Activated CD8-positive, alpha-beta T cell treated with anti-CD3 and anti-CD28 coated beads, Interleukin-2, amount 10 ng/mL, durations not matched to agents 7 days and 5 days (primary cell): Measurements from ENCODE around the gene DENND11. TPM values are rescaled to one million over a fixed set of nuclear protein-coding genes. Genes with fewer than 3 reads are reported as not detected.

Experiments
- ATAC-seq: fragments of 150-1000 bp; cut with Tn5 transposase; one replicate; pipeline ENCODE4 v1.10.0; 2021; ENCODE audit warnings: moderate library complexity
- CTCF ChIA-PET: fragments of 350-600 bp; sonication (Branson Sonifier 250); formaldehyde crosslinking; loops from one replicate; lab custom pipeline; 2021; ENCODE audit warnings: antibody characterized with exemption; lab: Charles Lee
- POLR2A ChIA-PET: fragments of 350-600 bp; sonication (Branson Sonifier 250); formaldehyde crosslinking; loops from one replicate; lab custom pipeline; 2021; ENCODE audit warnings: antibody characterized with exemption; lab: Charles Lee
- DNase-seq: peaks from one replicate; pipeline ENCODE4 v3.0.0-alpha.2; 2020
- H3K27ac Mint-ChIP-seq: one replicate; pipeline ENCODE4 v1.8.0; 2021; ENCODE audit warnings: mild to moderate bottlenecking, mixed read lengths
- H3K27me3 Mint-ChIP-seq: one replicate; pipeline ENCODE4 v1.8.0; 2021; ENCODE audit warnings: low read depth, mixed read lengths
- H3K36me3 Mint-ChIP-seq: one replicate; pipeline ENCODE4 v1.8.0; 2021; ENCODE audit warnings: low read depth, mixed read lengths
- H3K4me1 Mint-ChIP-seq: one replicate; pipeline ENCODE4 v1.8.0; 2021; ENCODE audit warnings: low read depth, mixed read lengths
- H3K4me3 Mint-ChIP-seq: one replicate; pipeline ENCODE4 v1.8.0; 2021; ENCODE audit warnings: mild to moderate bottlenecking, mixed read lengths
- H3K9me3 Mint-ChIP-seq: one replicate; pipeline ENCODE4 v1.8.0; 2022; ENCODE audit warnings: mixed read lengths; ENCODE audit not compliant: insufficient read depth
- total RNA-seq, 2 experiments: library from RNA; stranded (reverse); gene quantifications; one replicate each; pipeline ENCODE4 v1.2.3, GENCODE V29; 2021

The DENND11 gene
- total RNA-seq, 2 experiments from 2014 or later = 22.9 to 23.3 TPM

DNA sequence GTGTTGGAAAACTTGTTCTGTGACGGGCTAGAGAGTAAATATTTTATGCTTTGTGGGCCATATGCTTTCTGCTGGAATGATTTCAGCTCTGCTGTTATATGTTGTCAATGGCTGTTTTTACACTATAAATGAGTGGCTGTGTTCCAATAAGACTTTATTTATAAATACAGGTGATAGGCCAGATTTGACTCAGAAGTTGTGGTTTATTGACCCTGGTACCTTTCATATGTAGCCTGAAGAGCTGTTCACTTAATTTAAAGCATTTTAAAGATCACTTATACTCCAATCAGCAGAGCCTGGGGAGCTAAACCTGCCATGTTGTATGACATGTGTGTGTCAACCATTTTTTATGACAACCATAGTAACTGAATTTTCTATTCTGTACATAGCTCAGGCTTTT, 27.1 kb upstream of the DENND11 start:
- Mint-ChIP-seq H3K4me3 (no peak overlapping the region), H3K9me3 (no peaks in the 10 kb centered on the region), H3K36me3 (no peaks in the 10 kb centered on the region), H3K4me1 (no peaks in the 10 kb centered on the region), H3K27me3 (no peaks in the 10 kb centered on the region), H3K27ac (no peak overlapping the region)
- CTCF ChIA-PET = interaction anchor here (5.2 kb wide), 1 partner anchor 9 kb away, joined by 25 read pairs; the partner anchor contains the start of gene SSBP1
- ATAC-seq (no peak), DNase-seq (no peak)
- POLR2A ChIA-PET = interaction anchor here (1.2 kb wide), 1 partner anchor 9 kb away, joined by 3 read pairs; the partner anchor contains the start of gene SSBP1

DNA sequence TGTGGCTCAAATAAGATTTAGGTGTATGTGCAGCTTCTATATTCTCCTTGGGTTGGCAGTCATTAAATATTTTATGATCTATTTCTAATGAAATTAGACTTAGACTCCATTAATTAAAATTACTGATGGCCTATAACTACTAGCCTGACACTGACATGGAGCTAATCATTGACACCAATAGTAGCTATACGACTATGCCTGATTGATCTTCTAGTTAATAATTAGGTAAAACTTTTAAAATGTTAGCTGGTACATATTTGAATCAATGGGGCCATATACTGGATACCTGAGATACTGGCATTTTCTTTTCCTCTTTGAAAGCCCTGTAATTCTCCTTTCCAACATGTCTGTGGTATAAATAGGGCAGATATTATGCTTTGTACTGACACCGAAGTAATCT, 20.6 kb upstream of the DENND11 start:
- H3K9me3 Mint-ChIP-seq = no peaks in the 10 kb centered on the region
- no peak overlapping the region for H3K27ac Mint-ChIP-seq
- DNase-seq = no peak
- ATAC-seq = no peak
- peaks cover 3% of the 10 kb centered on the region for H3K4me1 Mint-ChIP-seq
- no peaks in the 10 kb centered on the region for H3K36me3 Mint-ChIP-seq
- no peaks in the 10 kb centered on the region for H3K27me3 Mint-ChIP-seq
- no peak overlapping the region for H3K4me3 Mint-ChIP-seq
- ChIA-PET CTCF (interaction anchor here (1.0 to 1.9 kb wide), 3 partner anchors 16 to 68 kb away, joined by 3 to 7 read pairs (median 7); partner anchors contain the start of gene SSBP1), POLR2A (interaction anchor here (0.6 to 2.0 kb wide), 2 partner anchors 15 to 73 kb away, joined by 4 to 7 read pairs; partner anchors contain the start of gene SSBP1)

DNA sequence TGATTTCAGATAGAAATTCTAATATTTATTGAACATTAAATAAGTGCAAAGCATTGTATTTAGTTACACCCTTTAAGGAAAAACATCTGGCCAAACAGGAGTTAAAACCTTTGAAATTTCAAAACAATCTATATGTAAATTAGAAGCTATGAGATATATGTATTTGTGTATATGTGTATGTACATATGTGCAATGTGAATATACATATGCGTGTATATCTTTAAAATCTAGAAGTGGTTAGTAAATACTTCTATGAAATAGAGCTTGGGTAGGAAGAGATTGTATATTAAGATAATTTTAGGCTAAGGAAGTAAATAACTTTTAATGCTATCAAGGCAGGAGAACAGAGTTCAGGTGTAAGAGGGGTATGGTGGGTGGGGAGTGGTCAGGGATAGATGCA, 15.5 kb upstream of the DENND11 start:
- H3K27me3 Mint-ChIP-seq = no peaks in the 10 kb centered on the region
- H3K9me3 Mint-ChIP-seq = no peaks in the 10 kb centered on the region
- DNase-seq (no peak), ATAC-seq (no peak)
- ChIA-PET POLR2A (no interaction called here), CTCF (interaction anchor here (1.4 kb wide), 1 partner anchor 8 kb away, joined by 4 read pairs; no protein-coding TSS in a partner anchor)
- H3K4me3 Mint-ChIP-seq = no peak overlapping the region
- no peaks in the 10 kb centered on the region for H3K36me3 Mint-ChIP-seq
- H3K4me1 Mint-ChIP-seq = peaks cover 3% of the 10 kb centered on the region
- no peak overlapping the region for H3K27ac Mint-ChIP-seq

DNA sequence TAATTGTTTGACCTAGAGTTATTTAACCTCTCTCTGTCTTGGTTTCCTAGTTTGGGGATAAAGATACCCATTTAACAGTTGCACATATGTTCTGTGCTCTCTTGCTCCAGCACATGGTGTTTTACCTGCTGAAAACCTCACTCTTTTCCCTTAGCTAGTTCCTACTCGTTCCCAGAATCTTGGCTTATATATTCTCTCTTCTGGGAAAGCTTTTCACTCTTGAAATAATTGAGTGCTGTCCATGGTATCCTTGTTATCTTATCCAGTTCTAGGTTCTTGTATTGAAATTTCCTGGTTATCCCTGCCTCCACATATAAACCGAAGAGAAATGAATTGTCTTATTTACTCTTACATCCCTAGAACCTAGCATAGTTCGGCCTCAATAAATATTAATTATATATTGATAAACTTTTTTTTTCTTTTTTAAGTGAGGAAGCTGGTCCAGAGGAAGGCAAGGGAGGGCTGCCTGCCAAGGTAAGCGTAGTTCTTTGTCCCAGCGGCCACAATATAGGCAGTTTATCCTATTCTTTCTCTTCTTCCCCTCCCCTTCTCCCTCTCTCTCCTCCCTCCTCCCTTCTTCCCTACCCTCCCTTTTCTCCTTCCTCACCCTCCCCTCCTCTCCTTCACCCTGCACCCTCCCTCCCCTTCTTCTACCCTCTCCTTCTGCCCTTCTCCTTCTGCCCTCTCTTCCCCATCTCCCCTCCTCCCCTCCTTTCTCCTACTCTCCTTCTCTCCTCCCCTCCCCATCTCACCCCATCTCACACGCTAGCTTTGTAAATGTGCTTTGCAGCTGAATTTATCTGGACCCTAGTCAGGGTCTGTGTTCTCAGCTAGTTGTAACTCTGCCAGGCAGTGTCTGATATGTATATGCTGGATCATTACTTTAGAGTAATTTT, 14.1 kb upstream of the DENND11 start:
- ChIA-PET POLR2A (interaction anchor here (0.6 kb wide), 1 partner anchor 15 kb away, joined by 3 read pairs; no protein-coding TSS in a partner anchor), CTCF (interaction anchor here (0.7 to 1.4 kb wide), 4 partner anchors 18 to 260 kb away, joined by 3 to 4 read pairs (median 3); partner anchors contain the start of gene SSBP1)
- Mint-ChIP-seq H3K27ac (no peak overlapping the region), H3K36me3 (no peaks in the 10 kb centered on the region), H3K27me3 (no peaks in the 10 kb centered on the region), H3K9me3 (no peaks in the 10 kb centered on the region), H3K4me3 (no peak overlapping the region), H3K4me1 (peaks cover 10% of the 10 kb centered on the region)
- DNase-seq (no peak), ATAC-seq (no peak)

DNA sequence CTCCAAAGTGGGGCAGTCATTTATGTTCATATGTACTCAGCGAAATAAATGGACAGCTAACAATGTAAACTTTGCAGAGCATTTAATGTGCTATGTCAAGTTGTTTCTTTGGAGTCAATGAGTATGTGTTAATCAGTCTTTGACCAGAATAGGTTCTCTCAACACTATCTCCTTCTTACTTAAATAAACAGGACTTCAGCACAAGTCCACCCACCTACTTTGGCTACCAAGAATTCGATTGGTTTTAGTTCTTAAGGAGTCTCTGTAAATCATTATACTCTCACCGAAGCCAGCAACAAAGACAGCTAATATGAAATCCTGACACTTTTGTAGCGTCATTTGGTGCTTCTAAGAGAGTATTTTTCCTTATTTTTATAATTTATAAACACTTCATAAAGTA, 13.1 kb upstream of the DENND11 start:
- Mint-ChIP-seq H3K9me3 (no peaks in the 10 kb centered on the region), H3K4me1 (peaks cover 10% of the 10 kb centered on the region), H3K27ac (no peak overlapping the region), H3K27me3 (no peaks in the 10 kb centered on the region), H3K36me3 (no peaks in the 10 kb centered on the region), H3K4me3 (no peak overlapping the region)
- POLR2A ChIA-PET = no interaction called here
- ATAC-seq (no peak), DNase-seq (no peak)
- CTCF ChIA-PET = interaction anchor here (1.2 kb wide), 1 partner anchor 19 kb away, joined by 3 read pairs; no protein-coding TSS in a partner anchor

DNA sequence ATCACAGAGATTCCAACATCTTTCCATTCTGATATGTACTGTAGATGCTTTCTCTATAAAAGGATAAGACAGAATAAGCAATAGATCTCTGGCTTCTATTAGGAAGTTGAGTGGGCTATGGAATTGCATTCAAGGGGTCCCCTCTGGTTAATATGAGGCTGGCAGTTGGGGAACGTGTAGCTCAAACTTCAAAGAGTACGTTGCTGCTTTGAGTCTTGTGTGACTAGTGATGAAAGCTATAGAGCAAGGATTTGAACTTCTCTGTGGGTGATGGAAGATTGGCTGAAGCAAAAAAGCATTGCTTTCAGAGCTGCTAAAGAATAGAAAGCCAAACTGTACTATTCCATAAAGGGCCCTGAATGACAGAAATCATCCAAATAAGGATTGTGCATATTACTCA, 12.6 kb upstream of the DENND11 start:
- Mint-ChIP-seq H3K27ac (no peak overlapping the region), H3K9me3 (no peaks in the 10 kb centered on the region), H3K4me3 (no peak overlapping the region), H3K27me3 (no peaks in the 10 kb centered on the region), H3K36me3 (no peaks in the 10 kb centered on the region), H3K4me1 (peaks cover 7% of the 10 kb centered on the region)
- CTCF ChIA-PET = interaction anchor here (0.8 to 1.8 kb wide), 4 partner anchors 13 to 60 kb away, joined by 3 to 6 read pairs (median 4); partner anchors contain the start of genes DENND11 and SSBP1
- ATAC-seq = no peak
- POLR2A ChIA-PET = interaction anchor here (1.0 kb wide), 1 partner anchor 13 kb away, joined by 4 read pairs; no protein-coding TSS in a partner anchor
- DNase-seq = no peak

DNA sequence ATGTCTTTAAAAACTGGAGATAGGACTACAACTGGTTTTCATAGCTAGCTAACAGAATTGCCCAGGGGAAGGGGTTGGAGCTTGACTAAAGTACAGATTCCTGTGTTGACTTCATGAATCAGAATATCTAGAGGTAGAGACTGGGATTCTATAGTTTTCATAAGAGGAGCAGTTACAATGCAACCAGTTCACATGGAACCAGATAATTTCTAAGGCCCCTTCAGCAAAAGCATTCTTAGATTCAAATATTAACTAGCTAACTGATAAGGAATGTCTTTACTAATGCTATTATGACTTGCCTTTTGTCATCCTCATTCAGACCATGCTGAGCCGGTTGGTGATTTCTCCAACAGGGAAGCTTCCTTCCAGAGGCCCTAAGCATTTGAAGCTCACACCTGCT, 11.9 kb upstream of the DENND11 start:
- ATAC-seq (no peak), DNase-seq (no peak)
- peaks cover 7% of the 10 kb centered on the region for H3K4me1 Mint-ChIP-seq
- POLR2A ChIA-PET = interaction anchor here (1.0 kb wide), 1 partner anchor 13 kb away, joined by 4 read pairs; no protein-coding TSS in a partner anchor
- H3K27me3 Mint-ChIP-seq = no peaks in the 10 kb centered on the region
- no peaks in the 10 kb centered on the region for H3K9me3 Mint-ChIP-seq
- H3K4me3 Mint-ChIP-seq = no peak overlapping the region
- no peak overlapping the region for H3K27ac Mint-ChIP-seq
- CTCF ChIA-PET = interaction anchor here (0.8 to 1.8 kb wide), 3 partner anchors 12 to 60 kb away, joined by 3 to 6 read pairs (median 6); partner anchors contain the start of genes DENND11 and SSBP1
- no peaks in the 10 kb centered on the region for H3K36me3 Mint-ChIP-seq

DNA sequence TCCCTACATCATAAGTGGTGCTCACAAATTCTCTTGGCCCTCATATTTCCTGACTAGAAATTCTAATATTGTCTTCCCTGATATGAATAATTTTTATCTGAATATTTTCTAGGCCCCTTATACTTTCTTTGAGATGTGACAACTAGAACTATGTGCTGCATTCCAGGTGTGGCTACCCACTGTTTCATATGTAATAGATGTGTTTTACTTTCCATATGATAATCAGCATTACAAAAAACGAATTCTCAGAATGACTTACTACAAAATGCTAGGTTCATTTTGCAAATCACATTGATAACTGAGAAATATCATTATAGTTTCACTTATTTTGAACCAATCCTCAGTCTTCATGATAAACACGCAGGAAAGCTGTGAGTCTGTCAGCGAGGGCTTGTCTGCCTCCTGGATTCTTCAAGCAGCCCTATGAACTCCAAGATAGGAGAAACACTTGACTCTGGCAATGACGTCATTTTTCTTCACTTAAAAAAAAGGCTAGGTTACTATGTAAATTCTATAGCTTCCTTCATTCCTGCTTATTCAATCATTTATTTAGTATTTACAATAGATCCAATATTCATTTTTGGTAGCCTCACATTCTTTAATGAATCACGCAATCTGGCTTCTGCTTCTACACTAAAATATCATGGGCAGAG, 10.8 kb upstream of the DENND11 start:
- DNase-seq (no peak), ATAC-seq (no peak)
- H3K9me3 Mint-ChIP-seq = no peaks in the 10 kb centered on the region
- CTCF ChIA-PET = interaction anchor here (1.8 kb wide), 1 partner anchor 58 kb away, joined by 6 read pairs; no protein-coding TSS in a partner anchor
- POLR2A ChIA-PET = no interaction called here
- peaks cover 7% of the 10 kb centered on the region for H3K4me1 Mint-ChIP-seq
- no peaks in the 10 kb centered on the region for H3K36me3 Mint-ChIP-seq
- H3K27ac Mint-ChIP-seq = no peak overlapping the region
- no peak overlapping the region for H3K4me3 Mint-ChIP-seq
- no peaks in the 10 kb centered on the region for H3K27me3 Mint-ChIP-seq

DNA sequence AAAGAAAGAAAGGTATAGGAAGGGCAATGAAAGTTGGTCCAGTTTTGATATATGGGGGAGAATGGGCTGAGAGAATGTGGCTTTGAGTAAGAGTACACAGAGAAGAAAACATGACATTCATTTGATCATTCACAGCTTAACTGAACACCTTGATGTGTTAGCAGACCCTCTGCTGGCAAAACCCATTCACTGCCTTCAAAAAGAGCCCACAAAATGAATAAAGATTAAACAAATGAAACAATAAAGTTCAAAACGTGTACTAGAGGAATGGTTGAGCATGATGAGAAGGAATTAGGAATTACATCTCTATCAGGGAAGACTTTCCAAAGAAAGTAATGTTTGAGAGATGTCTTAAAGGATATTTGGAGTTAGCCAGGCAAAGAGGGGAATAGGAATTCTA, 8.3 kb upstream of the DENND11 start:
- ChIA-PET CTCF (interaction anchor here (1.7 to 3.4 kb wide), 3 partner anchors 28 to 56 kb away, joined by 4 to 17 read pairs (median 16); partner anchors contain the start of gene SSBP1), POLR2A (no interaction called here)
- Mint-ChIP-seq H3K4me1 (peaks cover 7% of the 10 kb centered on the region), H3K9me3 (no peaks in the 10 kb centered on the region), H3K4me3 (no peak overlapping the region), H3K27me3 (peaks cover 9% of the 10 kb centered on the region), H3K27ac (no peak overlapping the region), H3K36me3 (no peaks in the 10 kb centered on the region)
- ATAC-seq (no peak), DNase-seq (no peak)

DNA sequence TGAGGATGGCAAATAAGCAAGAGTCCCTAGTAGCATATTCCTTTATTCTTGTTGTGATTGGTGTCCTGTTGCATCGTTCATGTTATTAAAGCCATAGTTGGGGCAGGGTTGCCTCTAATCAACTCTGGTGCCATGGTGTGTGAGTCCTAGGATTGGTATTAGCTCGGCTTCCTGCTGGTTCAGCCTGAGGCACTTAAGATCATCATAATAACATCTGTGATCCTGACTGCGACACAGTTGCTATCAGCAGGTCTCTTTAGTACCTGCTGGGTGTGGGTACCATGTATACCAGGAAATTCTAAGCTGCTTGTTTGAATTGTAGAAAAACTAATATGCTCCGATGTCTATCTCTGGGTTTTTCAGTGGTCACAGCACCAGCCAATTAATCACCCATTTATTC, 7.8 kb upstream of the DENND11 start:
- Mint-ChIP-seq H3K27ac (no peak overlapping the region), H3K27me3 (peaks cover 10% of the 10 kb centered on the region), H3K4me3 (no peak overlapping the region), H3K4me1 (peaks cover 7% of the 10 kb centered on the region), H3K36me3 (no peaks in the 10 kb centered on the region), H3K9me3 (no peaks in the 10 kb centered on the region)
- ChIA-PET CTCF (interaction anchor here (1.0 to 3.4 kb wide), 6 partner anchors 20 to 76 kb away, joined by 3 to 17 read pairs (median 6); partner anchors contain the start of gene SSBP1), POLR2A (no interaction called here)
- ATAC-seq (no peak), DNase-seq (no peak)

DNA sequence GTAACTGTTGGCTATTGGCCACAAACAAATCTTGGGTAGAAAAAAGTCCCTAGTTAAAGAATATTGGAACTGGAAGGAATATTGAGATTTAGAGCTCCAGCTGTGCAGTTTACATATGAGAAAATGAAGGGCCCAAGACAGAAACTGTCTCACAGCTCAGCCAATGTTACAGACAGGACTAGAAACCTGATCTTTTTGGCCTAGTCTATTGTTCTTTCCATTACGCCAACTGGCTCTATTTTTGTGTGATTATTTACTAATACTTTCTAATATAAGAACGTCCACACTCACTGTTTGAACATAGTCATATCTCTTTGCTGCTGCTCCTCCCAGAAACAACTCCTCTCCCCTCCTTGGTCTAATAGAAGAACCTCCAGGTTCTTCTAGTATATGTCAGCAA, 7.4 kb upstream of the DENND11 start:
- Mint-ChIP-seq H3K4me1 (peaks cover 7% of the 10 kb centered on the region), H3K4me3 (no peak overlapping the region), H3K27ac (no peak overlapping the region), H3K9me3 (no peaks in the 10 kb centered on the region), H3K27me3 (peaks cover 12% of the 10 kb centered on the region), H3K36me3 (no peaks in the 10 kb centered on the region)
- CTCF ChIA-PET = interaction anchor here (1.0 to 3.4 kb wide), 5 partner anchors 20 to 76 kb away, joined by 3 to 17 read pairs (median 7); partner anchors contain the start of gene SSBP1
- no peak for DNase-seq
- ATAC-seq = no peak
- POLR2A ChIA-PET = no interaction called here
